T-helper 17 cell (primary cell): ENCODE results near the gene PRM2. TPM values are rescaled to one million over a fixed set of nuclear protein-coding genes. Genes with fewer than 3 reads are reported as not detected.

Experiments
- ATAC-seq: fragments of 150-1000 bp; cut with Tn5 transposase; 2 replicates; pipeline ENCODE4 v1.10.0; 2021; ENCODE audit warnings: mild to moderate bottlenecking, moderate library complexity
- DNase-seq, 3 donors: peaks; one replicate each; pipeline versions ENCODE4 v3.0.0 to v3.0.0-alpha.2; 2020 to 2021
- H3K9me3 ChIP-seq: one replicate; pipeline ENCODE4 v1.7.0; 2013; ENCODE audit warnings: low read length, mild to moderate bottlenecking; ENCODE audit not compliant: control insufficient read depth, poor library complexity, severe bottlenecking
- H3K27ac Mint-ChIP-seq: one replicate; pipeline ENCODE4 v1.8.0; 2022; ENCODE audit warnings: mild to moderate bottlenecking, moderate library complexity, mixed read lengths
- H3K27me3 Mint-ChIP-seq: one replicate; pipeline ENCODE4 v1.8.0; 2022; ENCODE audit warnings: mixed read lengths
- H3K36me3 Mint-ChIP-seq: one replicate; pipeline ENCODE4 v1.8.0; 2022; ENCODE audit warnings: low read depth, mixed read lengths
- H3K4me1 Mint-ChIP-seq: one replicate; pipeline ENCODE4 v1.8.0; 2022; ENCODE audit warnings: mild to moderate bottlenecking, mixed read lengths
- H3K4me3 Mint-ChIP-seq: one replicate; pipeline ENCODE4 v1.8.0; 2022; ENCODE audit warnings: mild to moderate bottlenecking, moderate library complexity, mixed read lengths
- total RNA-seq, 4 donors: library from RNA in 2 of 4; stranded (reverse) in 2 of 4; gene quantifications; one replicate each; pipeline ENCODE4 v1.2.3 and lab custom pipeline; 2022 to 2026

The PRM2 gene
- total RNA-seq, 2 donors from 2014 or later, result not detected

GRCh38 chr16:11289202-11289601, 12.9 kb upstream of the PRM2 start:
- no peak overlapping the region for H3K4me3 Mint-ChIP-seq
- ATAC-seq (no peak), DNase-seq (no peak)
- no peaks in the 10 kb centered on the region for H3K9me3 ChIP-seq
- H3K4me1 Mint-ChIP-seq, result peaks cover 9% of the 10 kb centered on the region
- H3K27me3 Mint-ChIP-seq, result peaks cover 30% of the 10 kb centered on the region
- H3K27ac Mint-ChIP-seq, result no peak overlapping the region
- peaks cover 3% of the 10 kb centered on the region for H3K36me3 Mint-ChIP-seq

- no peak overlapping the region for H3K4me3 Mint-ChIP-seq
- DNase-seq (no peak), ATAC-seq (no peak)
- H3K4me1 Mint-ChIP-seq, result peaks cover 5% of the 10 kb centered on the region
- H3K27me3 Mint-ChIP-seq, result peaks cover 33% of the 10 kb centered on the region
- no peaks in the 10 kb centered on the region for H3K36me3 Mint-ChIP-seq
- H3K27ac Mint-ChIP-seq, result no peak overlapping the region
- H3K9me3 ChIP-seq, result no peaks in the 10 kb centered on the region
Measured at GRCh38 chr16:11285842-11286241, 9.6 kb upstream of the PRM2 start.

GRCh38 chr16:11283820-11284248, 7.6 kb upstream of the PRM2 start:
- Mint-ChIP-seq H3K36me3 (no peaks in the 10 kb centered on the region), H3K4me1 (peaks cover 5% of the 10 kb centered on the region), H3K27me3 (peaks cover 21% of the 10 kb centered on the region), H3K27ac (no peak overlapping the region), H3K4me3 (no peak overlapping the region)
- DNase-seq, result no peak
- no peak for ATAC-seq
- no peaks in the 10 kb centered on the region for H3K9me3 ChIP-seq

- no peak within 1 kb of the TSS for H3K27ac Mint-ChIP-seq
- no peak within 1 kb of the TSS for H3K4me3 Mint-ChIP-seq
- H3K36me3 Mint-ChIP-seq, result no peaks in the 10 kb centered on the region
- ATAC-seq (no peak), DNase-seq (no peak)
- peaks cover 20% of the 10 kb centered on the region for H3K27me3 Mint-ChIP-seq
- no peaks in the 10 kb centered on the region for H3K9me3 ChIP-seq
- peaks cover 3% of the 10 kb centered on the region for H3K4me1 Mint-ChIP-seq
Measured at GRCh38 chr16:11280616-11281522, 4.6 kb upstream of the PRM2 start, which contains the start of gene PRM1. TSS of gene PRM1 (minus strand) at chr16:11281330. CDS start at chr16:11281238, 92 bp downstream.

- Mint-ChIP-seq H3K27me3 (peaks cover 15% of the 10 kb centered on the region), H3K27ac (peak overlapping the region; percentile 49), H3K36me3 (no peaks in the 10 kb centered on the region), H3K4me3 (no peak overlapping the region), H3K4me1 (peaks cover 3% of the 10 kb centered on the region)
- DNase-seq (no peak), ATAC-seq (no peak)
- no peaks in the 10 kb centered on the region for H3K9me3 ChIP-seq
Measured at GRCh38 chr16:11278681-11279628, 2.7 kb upstream of the PRM2 start.

GRCh38 chr16:11277607-11278337, 1.5 kb upstream of the PRM2 start:
- H3K36me3 Mint-ChIP-seq, result no peaks in the 10 kb centered on the region
- peaks cover 12% of the 10 kb centered on the region for H3K27me3 Mint-ChIP-seq
- H3K4me3 Mint-ChIP-seq, result no peak overlapping the region
- ATAC-seq (no peak), DNase-seq (no peak)
- no peak overlapping the region for H3K27ac Mint-ChIP-seq
- peaks cover 3% of the 10 kb centered on the region for H3K4me1 Mint-ChIP-seq
- H3K9me3 ChIP-seq, result no peaks in the 10 kb centered on the region

- DNase-seq (no peak), ATAC-seq (no peak)
- Mint-ChIP-seq H3K4me3 (no peak overlapping the region), H3K36me3 (no peaks in the 10 kb centered on the region), H3K4me1 (peaks cover 1% of the 10 kb centered on the region), H3K27me3 (peaks cover 8% of the 10 kb centered on the region), H3K27ac (no peak overlapping the region)
- no peaks in the 10 kb centered on the region for H3K9me3 ChIP-seq
Measured at GRCh38 chr16:11276896-11277593, 765 bp upstream of the PRM2 start.

- no peak for ATAC-seq
Measured at GRCh38 chr16:11274964-11275363, 1.3 kb downstream of the PRM2 start.

GRCh38 chr16:11273721-11274324, 2.5 kb downstream of the PRM2 start:
- Mint-ChIP-seq H3K4me1 (no peaks in the 10 kb centered on the region), H3K36me3 (peaks cover 2% of the 10 kb centered on the region), H3K27ac (no peak overlapping the region), H3K4me3 (no peak overlapping the region), H3K27me3 (peaks cover 6% of the 10 kb centered on the region)
- no peaks in the 10 kb centered on the region for H3K9me3 ChIP-seq
- DNase-seq (no peak), ATAC-seq (no peak)

More at GRCh38 chr16:11274964-11275363, 1.3 kb downstream of the PRM2 start:
- H3K9me3 ChIP-seq, result no peaks in the 10 kb centered on the region
- Mint-ChIP-seq H3K27ac (no peak overlapping the region), H3K4me1 (no peaks in the 10 kb centered on the region), H3K27me3 (peaks cover 6% of the 10 kb centered on the region), H3K36me3 (peaks cover 2% of the 10 kb centered on the region), H3K4me3 (no peak overlapping the region)
- DNase-seq, result no peak

- no peaks in the 10 kb centered on the region for H3K9me3 ChIP-seq
- H3K4me1 Mint-ChIP-seq, result no peaks in the 10 kb centered on the region
- H3K4me3 Mint-ChIP-seq, result no peak within 1 kb of the TSS
- DNase-seq (no peak), ATAC-seq (no peak)
- H3K36me3 Mint-ChIP-seq, result peaks cover 4% of the 10 kb centered on the region
- H3K27me3 Mint-ChIP-seq, result peaks cover 6% of the 10 kb centered on the region
- no peak within 1 kb of the TSS for H3K27ac Mint-ChIP-seq
Measured at GRCh38 chr16:11272921-11273720, 3.2 kb downstream of the PRM2 start, which contains the start of gene PRM3. TSS of gene PRM3 (minus strand) at chr16:11273629. CDS start at chr16:11273595, 34 bp downstream.

- H3K4me1 Mint-ChIP-seq, result no peaks in the 10 kb centered on the region
- no peak overlapping the region for H3K27ac Mint-ChIP-seq
- DNase-seq (no peak), ATAC-seq (no peak)
- H3K36me3 Mint-ChIP-seq, result peaks cover 4% of the 10 kb centered on the region
- no peaks in the 10 kb centered on the region for H3K9me3 ChIP-seq
- no peak overlapping the region for H3K4me3 Mint-ChIP-seq
- H3K27me3 Mint-ChIP-seq, result peaks cover 6% of the 10 kb centered on the region
Measured at GRCh38 chr16:11272484-11272883, 3.8 kb downstream of the PRM2 start.
